ENCODE results near the gene ADAM15. TPM values are rescaled to one million over a fixed set of nuclear protein-coding genes. Genes with fewer than 3 reads are reported as not detected.
A peak's percentile ranks its signal among the peaks of the same experiment; 100 is the strongest.

The ADAM15 gene
- total and polyA plus RNA-seq, 4 donors: 10.8 to 26.8 (median 17.5) TPM

DNA sequence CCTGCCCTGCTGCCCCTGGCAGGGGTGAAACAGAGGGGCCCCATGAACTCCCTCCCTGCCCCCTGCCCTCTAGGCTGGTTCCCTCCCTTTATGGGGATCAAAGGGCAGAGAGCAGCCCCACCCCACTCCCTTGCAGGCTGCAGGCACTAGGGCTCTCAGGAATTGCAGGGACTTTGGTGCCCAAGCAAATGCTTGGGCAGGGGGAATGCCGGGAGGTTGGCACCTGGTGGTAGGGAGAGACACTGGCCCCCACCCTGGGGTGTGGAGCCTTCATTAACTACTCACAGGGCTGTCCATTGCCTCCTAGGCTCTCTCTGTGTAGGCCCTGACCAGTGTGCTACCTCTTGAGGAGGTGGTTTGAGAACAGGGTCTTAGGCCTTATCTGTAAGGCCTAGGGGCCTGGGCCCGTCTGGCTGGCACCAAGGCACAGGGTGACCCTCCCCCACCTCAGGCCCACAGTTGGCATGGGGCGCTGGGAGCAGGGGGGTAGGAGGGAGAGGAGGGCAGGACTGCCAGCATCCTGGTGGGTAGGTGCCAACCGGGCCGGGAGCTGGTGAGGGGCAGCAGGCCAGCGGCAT lies 43.8 kb upstream of the ADAM15 start (continued):
- TF ChIP-seq, protein P1, sequence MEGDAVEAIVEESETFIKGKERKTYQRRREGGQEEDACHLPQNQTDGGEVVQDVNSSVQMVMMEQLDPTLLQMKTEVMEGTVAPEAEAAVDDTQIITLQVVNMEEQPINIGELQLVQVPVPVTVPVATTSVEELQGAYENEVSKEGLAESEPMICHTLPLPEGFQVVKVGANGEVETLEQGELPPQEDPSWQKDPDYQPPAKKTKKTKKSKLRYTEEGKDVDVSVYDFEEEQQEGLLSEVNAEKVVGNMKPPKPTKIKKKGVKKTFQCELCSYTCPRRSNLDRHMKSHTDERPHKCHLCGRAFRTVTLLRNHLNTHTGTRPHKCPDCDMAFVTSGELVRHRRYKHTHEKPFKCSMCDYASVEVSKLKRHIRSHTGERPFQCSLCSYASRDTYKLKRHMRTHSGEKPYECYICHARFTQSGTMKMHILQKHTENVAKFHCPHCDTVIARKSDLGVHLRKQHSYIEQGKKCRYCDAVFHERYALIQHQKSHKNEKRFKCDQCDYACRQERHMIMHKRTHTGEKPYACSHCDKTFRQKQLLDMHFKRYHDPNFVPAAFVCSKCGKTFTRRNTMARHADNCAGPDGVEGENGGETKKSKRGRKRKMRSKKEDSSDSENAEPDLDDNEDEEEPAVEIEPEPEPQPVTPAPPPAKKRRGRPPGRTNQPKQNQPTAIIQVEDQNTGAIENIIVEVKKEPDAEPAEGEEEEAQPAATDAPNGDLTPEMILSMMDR (IDR thresholded peaks at IDR 0.05; ENCODE audit: low read depth, low read length, missing input control): no peak
- TF ChIP-seq, protein P2, sequence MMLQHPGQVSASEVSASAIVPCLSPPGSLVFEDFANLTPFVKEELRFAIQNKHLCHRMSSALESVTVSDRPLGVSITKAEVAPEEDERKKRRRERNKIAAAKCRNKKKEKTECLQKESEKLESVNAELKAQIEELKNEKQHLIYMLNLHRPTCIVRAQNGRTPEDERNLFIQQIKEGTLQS (IDR thresholded peaks at IDR 0.05): no peak
- TF ChIP-seq RXRA (IDR thresholded peaks at IDR 0.05) (peak; percentile 34 to 60), FOXA2 (IDR thresholded peaks at IDR 0.05) (no peak)
- TF ChIP-seq, protein P3, sequence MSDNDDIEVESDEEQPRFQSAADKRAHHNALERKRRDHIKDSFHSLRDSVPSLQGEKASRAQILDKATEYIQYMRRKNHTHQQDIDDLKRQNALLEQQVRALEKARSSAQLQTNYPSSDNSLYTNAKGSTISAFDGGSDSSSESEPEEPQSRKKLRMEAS (IDR thresholded peaks at IDR 0.05): no peak

DNA sequence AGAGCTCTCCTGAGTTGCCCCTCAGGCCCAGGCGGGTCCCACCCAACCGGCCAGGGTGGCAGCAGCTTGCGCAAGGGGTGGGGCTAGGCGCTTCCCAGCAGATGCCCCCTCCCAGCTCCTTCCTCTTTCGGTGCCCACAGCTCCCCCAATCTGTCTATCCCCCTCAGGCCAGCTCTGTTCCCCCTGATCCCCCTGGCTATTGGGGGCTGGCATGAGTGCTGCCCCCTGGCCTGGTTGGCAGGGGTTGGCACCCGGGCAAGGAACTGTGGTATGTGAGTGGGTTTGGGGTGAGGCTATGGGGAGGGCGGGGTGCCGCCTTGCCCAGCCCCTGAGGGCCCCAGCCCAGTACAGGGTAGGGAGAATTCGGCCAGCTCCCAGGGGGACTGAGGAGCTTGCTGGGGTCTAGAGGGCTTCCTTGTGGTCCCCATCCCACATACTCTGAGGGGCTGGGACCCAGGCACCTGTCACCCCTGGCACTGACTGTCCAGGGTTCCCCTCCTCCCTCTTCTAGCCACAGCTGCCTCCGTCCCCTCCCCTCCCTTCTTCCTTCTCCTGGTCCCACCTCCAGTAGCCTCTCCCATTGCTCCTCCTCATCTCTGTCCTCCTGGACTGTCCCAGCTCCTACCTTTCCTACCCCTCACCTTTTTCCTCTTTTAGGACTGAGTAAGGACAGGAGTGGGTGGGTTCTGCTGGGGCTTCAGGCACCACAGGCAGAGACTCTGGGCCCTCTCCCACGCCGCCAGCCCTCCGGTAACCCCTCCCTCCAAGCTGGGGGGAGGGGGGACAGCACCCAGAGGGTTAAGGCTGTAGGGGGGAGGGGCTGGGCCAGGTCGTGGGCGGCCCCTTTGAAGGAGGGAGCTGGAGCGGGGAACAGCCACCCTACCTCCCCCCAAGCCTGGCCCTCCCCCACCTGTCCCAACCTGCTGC lies 42.8 kb upstream of the ADAM15 start:
- Histone ChIP-seq H3K4me3 (ENCODE audit: low read depth in 1 of 3, low read length in 3 of 3) (peak overlapping the region in 1 of 3 donors; percentile 13), H3K9me3 (ENCODE audit: control insufficient read depth in 4 of 4, low read length in 3 of 4) (no peaks in the 10 kb centered on the region), H3K9ac (ENCODE audit: low read depth in 1 of 2, low read length in 2 of 2) (peak overlapping the region in 1 of 2 donors; percentile 14), H3K27me3 (ENCODE audit: control insufficient read depth in 4 of 4, insufficient read depth in 4 of 4, low read length in 3 of 4) (no peaks in the 10 kb centered on the region), H3K4me1 (ENCODE audit: control insufficient read depth in 4 of 4, insufficient read depth in 4 of 4, low read length in 3 of 4) (peaks cover 63 to 91% (median 82%) of the 10 kb centered on the region in 4 donors), H3K36me3 (ENCODE audit: control insufficient read depth in 4 of 4, insufficient read depth in 3 of 4, low read depth in 1 of 4, low read length in 3 of 4) (no peaks in the 10 kb centered on the region), H3K27ac (ENCODE audit: low read depth in 1 of 2, low read length in 2 of 2) (peak overlapping the region; percentile 87 to 99)
- DNase-seq (ENCODE audit: low spot score): no peak
- 54% methylated on average over 16 of the region's 16 CpGs for WGBS
- TF ChIP-seq HNF4G (IDR thresholded peaks at IDR 0.05) (no peak), HNF4A (conservative IDR thresholded peaks at IDR 0.05) (no peak), GABPA (IDR thresholded peaks at IDR 0.05 in 1 of 2, conservative IDR thresholded peaks at IDR 0.05 in 1 of 2) (no peak), RXRA (IDR thresholded peaks at IDR 0.05) (no peak), TAF1 (conservative IDR thresholded peaks at IDR 0.05) (no peak)

DNA sequence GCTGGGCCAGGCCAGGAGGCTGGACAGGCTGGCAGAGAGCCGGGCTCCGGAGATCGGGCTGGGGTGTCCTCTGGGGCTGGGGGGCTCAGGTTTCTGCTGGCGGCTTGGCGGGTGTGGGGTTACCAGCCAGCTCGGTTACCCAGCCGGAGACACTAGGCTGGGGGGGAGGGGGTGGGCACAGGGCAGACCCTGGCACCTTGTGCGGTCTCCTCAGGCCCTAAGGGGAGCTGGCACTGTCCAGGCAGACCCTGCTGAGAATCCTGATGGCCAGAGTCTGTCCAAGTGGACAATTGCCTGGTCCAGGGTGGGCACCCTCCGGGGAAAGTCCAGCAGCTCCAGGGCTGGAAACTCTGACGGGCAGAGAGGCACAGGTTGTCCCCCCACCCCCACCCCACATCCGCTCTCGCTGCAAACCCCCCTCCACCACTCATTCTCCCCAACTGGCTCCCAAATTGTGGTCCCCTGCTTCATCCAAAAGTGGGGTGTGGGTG lies 41.9 kb upstream of the ADAM15 start:
- peak overlapping the region; percentile 87 to 99 for H3K27ac ChIP-seq (ENCODE audit: low read depth in 1 of 2, low read length in 2 of 2)
- no peak for DNase-seq (ENCODE audit: low spot score)
- WGBS: 87% methylated on average over 12 of the region's 12 CpGs

More for the DNA sequence above, 41.9 kb upstream of the ADAM15 start:
- Histone ChIP-seq H3K9me3 (ENCODE audit: control insufficient read depth in 4 of 4, low read length in 3 of 4) (no peaks in the 10 kb centered on the region), H3K4me1 (ENCODE audit: control insufficient read depth in 4 of 4, insufficient read depth in 4 of 4, low read length in 3 of 4) (peaks cover 64 to 98% (median 85%) of the 10 kb centered on the region in 4 donors), H3K36me3 (ENCODE audit: control insufficient read depth in 4 of 4, insufficient read depth in 3 of 4, low read depth in 1 of 4, low read length in 3 of 4) (peaks cover 0 to 4% (median 3%) of the 10 kb centered on the region in 4 donors), H3K27me3 (ENCODE audit: control insufficient read depth in 4 of 4, insufficient read depth in 4 of 4, low read length in 3 of 4) (no peaks in the 10 kb centered on the region), H3K4me3 (ENCODE audit: low read depth in 1 of 3, low read length in 3 of 3) (no peak overlapping the region), H3K9ac (ENCODE audit: low read depth in 1 of 2, low read length in 2 of 2) (no peak overlapping the region)
- no peak for TF ChIP-seq JUND (IDR thresholded peaks at IDR 0.05)
- TF ChIP-seq TAF1 (conservative IDR thresholded peaks at IDR 0.05): no peak
- no peak for TF ChIP-seq GABPA (IDR thresholded peaks at IDR 0.05 in 1 of 2, conservative IDR thresholded peaks at IDR 0.05 in 1 of 2)
- no peak for TF ChIP-seq SP1 (IDR thresholded peaks at IDR 0.05)
- TF ChIP-seq FOXA2 (IDR thresholded peaks at IDR 0.05): no peak
- TF ChIP-seq RAD21 (IDR thresholded peaks at IDR 0.05): no peak
- no peak for TF ChIP-seq NR2F2 (IDR thresholded peaks at IDR 0.05)
